K562 (cell line): Measurements from ENCODE around the gene AARSD1. TPM values are rescaled to one million over a fixed set of nuclear protein-coding genes. Genes with fewer than 3 reads are reported as not detected.

Experiments
- ARID2 ChIP-seq: fragments of 450-650 bp; IDR thresholded peaks from 2 replicates; pipeline ENCODE4 v1.6.1; 2017; ENCODE audit warnings: antibody characterized with exemption, mild to moderate bottlenecking
- CC2D1A ChIP-seq: fragments of 450-650 bp; IDR thresholded peaks from 2 replicates; pipeline ENCODE4 v1.6.1; 2017; ENCODE audit warnings: mild to moderate bottlenecking
- HNRNPL ChIP-seq: fragments of 200-400 bp; formaldehyde crosslinking; IDR thresholded peaks from 2 replicates; pipeline ENCODE4 v1.6.1; 2017; ENCODE audit warnings: low read depth, mild to moderate bottlenecking, low read length
- KDM2B ChIP-seq: fragments of 250-450 bp; sonication (Bioruptor Pico); IDR thresholded peaks from 2 replicates; pipeline ENCODE4 v1.8.0; 2021; ENCODE audit warnings: mild to moderate bottlenecking, moderate library complexity
- PHB ChIP-seq: fragments of 250-450 bp; sonication (Bioruptor Pico); IDR thresholded peaks from 2 replicates; pipeline ENCODE4 v1.5.0; 2021
- TBP ChIP-seq: optimal IDR thresholded peaks from 2 replicates; pipeline ENCODE3; 2011; ENCODE audit warnings: low read depth, low read length, improper control_type of control experiment
- TEAD1 ChIP-seq, 2 experiments: fragments of 450-650 bp in 1 of 2; sonication (generic) in 1 of 2; formaldehyde crosslinking; IDR thresholded peaks; 2 replicates each; pipeline versions ENCODE4 v1.4.0 to v1.8.0; 2020 to 2022; ENCODE audit warnings: mild to moderate bottlenecking in 2 of 2, missing genetic modification reagents in 1 of 2
- YY1 ChIP-seq, 3 experiments: IDR thresholded peaks; 2 replicates each; pipeline ENCODE4 v1.6.1; 2011; ENCODE audit warnings: low read length in 2 of 3, mild to moderate bottlenecking in 2 of 3, moderate library complexity in 2 of 3, borderline replicate concordance in 1 of 3, control low read depth in 1 of 3, low read depth in 1 of 3; ENCODE audit not compliant: insufficient read depth in 3 of 3, insufficient replicate concordance in 2 of 3, control insufficient read depth in 1 of 3, insufficient read length in 1 of 3; ENCODE audit errors: extremely low read depth in 1 of 3
- ZBTB17 ChIP-seq: fragments of 450-650 bp; formaldehyde crosslinking; IDR thresholded peaks from 2 replicates; pipeline ENCODE4 v1.4.0; 2020; ENCODE audit warnings: mild to moderate bottlenecking
- ZC3H11A ChIP-seq: IDR thresholded peaks from 2 replicates; pipeline ENCODE4 v1.6.1; 2012; ENCODE audit warnings: low read depth, low read length, improper control_type of control experiment
- polyA plus RNA-seq, 8 experiments: library from polyadenylated mRNA; depleted of rRNA in 4 of 8; stranded (reverse) in 5 of 8; unstranded in 3 of 8; fragments of >200 nt; fragmentation: Nextera tagmentation in 2 of 8; fragmentation: Illumina TruSeq in 1 of 8; extraction: Ambion mirVana in 2 of 8; extraction: Trizol in 1 of 8; gene quantifications; 2 replicates each; pipeline versions ENCODE4 v1.2.1 to v1.2.3, GENCODE V29; 2011 to 2014; ENCODE audit warnings: inconsistent platforms in 1 of 8, missing spikeins in 1 of 8
- total RNA-seq, 7 experiments: library from RNA; depleted of rRNA in 6 of 7; stranded (reverse); fragments of >200 nt in 6 of 7; fragmentation: Illumina TruSeq in 2 of 7; extraction: Trizol in 2 of 7; gene quantifications; 2 replicates each; pipeline versions ENCODE4 v1.2.1 to v1.2.3, GENCODE V29; 2011 to 2021; ENCODE audit warnings: low replicate concordance in 1 of 7
- TF ChIP-seq, protein P1 (sequence below): sonication (generic); formaldehyde crosslinking; IDR thresholded peaks from 2 replicates; pipeline ENCODE4 v1.8.1; 2023; ENCODE audit warnings: mild to moderate bottlenecking, missing genetic modification reagents
- TF ChIP-seq, protein P2 (sequence below): fragments of 450-650 bp; formaldehyde crosslinking; conservative IDR thresholded peaks from 2 replicates; pipeline ENCODE4 v1.4.0; 2022; ENCODE audit warnings: mild to moderate bottlenecking, missing genetic modification characterization
- TF ChIP-seq, protein P3 (sequence below): fragments of 450-650 bp; formaldehyde crosslinking; IDR thresholded peaks from 2 replicates; pipeline ENCODE4 v1.4.0; 2020; ENCODE audit warnings: mild to moderate bottlenecking, moderate library complexity
- TF ChIP-seq, protein P4 (sequence below): fragments of 450-650 bp; IDR thresholded peaks from 2 replicates; pipeline ENCODE4 v1.6.1; 2014; ENCODE audit warnings: low read depth, mild to moderate bottlenecking, moderate library complexity, borderline replicate concordance
- TF ChIP-seq, protein P5 (sequence below): fragments of 250-450 bp; sonication (Bioruptor Pico); IDR thresholded peaks from 2 replicates; pipeline ENCODE4 v1.4.0; 2020; ENCODE audit warnings: mild to moderate bottlenecking, moderate library complexity, borderline replicate concordance
- TF ChIP-seq, protein P6 (sequence below): sonication (generic); formaldehyde crosslinking; IDR thresholded peaks from 2 replicates; pipeline ENCODE4 v1.8.1; 2022; ENCODE audit warnings: missing genetic modification reagents

The AARSD1 gene
- total and polyA plus RNA-seq, 9 of the 15 experiments (the other 6 are each of a cell fraction or from before 2014, with no cell fraction given), result 51.7 to 98.5 (median 68.6) TPM

DNA sequence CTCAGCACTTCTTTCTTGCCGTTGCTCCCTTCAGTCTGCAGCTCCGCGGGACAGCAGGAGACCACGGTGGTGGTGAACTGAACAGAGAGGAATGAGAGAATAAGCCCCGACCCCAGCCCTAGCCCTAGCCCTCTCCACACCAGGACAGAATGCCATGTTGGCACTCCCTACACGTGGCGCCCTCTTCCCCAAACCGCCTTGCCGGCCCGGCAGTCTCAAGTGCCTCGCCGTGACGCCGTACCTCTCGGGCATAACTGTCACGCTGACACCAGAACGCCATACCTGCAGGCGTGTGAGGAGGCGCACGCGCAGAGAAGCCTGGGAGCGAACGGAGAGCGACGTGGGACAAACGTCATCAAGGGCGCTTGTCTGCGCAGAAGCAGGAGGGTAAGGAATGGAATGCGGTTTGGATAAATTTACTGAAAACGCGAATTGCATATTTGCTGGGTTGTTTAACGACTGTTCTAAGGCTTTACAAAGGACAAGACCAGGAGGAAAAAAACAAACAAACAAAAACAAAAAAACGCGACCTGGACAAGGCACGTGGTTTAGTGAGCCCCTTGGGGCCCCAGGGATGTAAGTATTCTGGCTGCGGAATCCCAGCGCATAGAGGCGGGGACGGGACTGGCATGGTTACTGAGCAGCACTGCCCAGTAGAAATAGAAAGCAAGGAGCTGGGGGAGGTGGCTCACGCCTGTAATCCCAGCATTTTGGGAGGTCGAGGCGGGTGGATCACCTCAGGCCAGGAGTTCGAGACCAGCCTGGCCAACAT is at the start of gene AARSD1 (continued):
- TF ChIP-seq, protein P1, sequence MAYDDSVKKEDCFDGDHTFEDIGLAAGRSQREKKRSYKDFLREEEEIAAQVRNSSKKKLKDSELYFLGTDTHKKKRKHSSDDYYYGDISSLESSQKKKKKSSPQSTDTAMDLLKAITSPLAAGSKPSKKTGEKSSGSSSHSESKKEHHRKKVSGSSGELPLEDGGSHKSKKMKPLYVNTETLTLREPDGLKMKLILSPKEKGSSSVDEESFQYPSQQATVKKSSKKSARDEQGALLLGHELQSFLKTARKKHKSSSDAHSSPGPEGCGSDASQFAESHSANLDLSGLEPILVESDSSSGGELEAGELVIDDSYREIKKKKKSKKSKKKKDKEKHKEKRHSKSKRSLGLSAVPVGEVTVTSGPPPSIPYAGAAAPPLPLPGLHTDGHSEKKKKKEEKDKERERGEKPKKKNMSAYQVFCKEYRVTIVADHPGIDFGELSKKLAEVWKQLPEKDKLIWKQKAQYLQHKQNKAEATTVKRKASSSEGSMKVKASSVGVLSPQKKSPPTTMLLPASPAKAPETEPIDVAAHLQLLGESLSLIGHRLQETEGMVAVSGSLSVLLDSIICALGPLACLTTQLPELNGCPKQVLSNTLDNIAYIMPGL, result no peak
- TF ChIP-seq HNRNPL (no peak), ARID2 (no peak), PHB (no peak), TBP (peak; percentile 87), YY1 (IDR thresholded peaks at IDR 0.05; ENCODE audit: borderline replicate concordance in 1 of 3, control insufficient read depth in 1 of 3, extremely low read depth in 1 of 3, insufficient read depth in 3 of 3, insufficient read length in 1 of 3, insufficient replicate concordance in 2 of 3, low read depth in 1 of 3, low read length in 2 of 3) (peak in 2 of 3 experiments; percentile 81 to 89), KDM2B (0 out of 2 replicates have a peak, but pooled peaks have one; percentile 10), ZBTB17 (CRISPR knock-in tag) (no peak), CC2D1A (0 out of 2 replicates have a peak, but pooled peaks have one; percentile 43), ZC3H11A (no peak), TEAD1 (CRISPR knock-in tag; IDR thresholded peaks at IDR 0.05) (peak; percentile 71 to 88)
- TF ChIP-seq, protein P2, sequence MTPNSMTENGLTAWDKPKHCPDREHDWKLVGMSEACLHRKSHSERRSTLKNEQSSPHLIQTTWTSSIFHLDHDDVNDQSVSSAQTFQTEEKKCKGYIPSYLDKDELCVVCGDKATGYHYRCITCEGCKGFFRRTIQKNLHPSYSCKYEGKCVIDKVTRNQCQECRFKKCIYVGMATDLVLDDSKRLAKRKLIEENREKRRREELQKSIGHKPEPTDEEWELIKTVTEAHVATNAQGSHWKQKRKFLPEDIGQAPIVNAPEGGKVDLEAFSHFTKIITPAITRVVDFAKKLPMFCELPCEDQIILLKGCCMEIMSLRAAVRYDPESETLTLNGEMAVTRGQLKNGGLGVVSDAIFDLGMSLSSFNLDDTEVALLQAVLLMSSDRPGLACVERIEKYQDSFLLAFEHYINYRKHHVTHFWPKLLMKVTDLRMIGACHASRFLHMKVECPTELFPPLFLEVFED (CRISPR knock-in tag), result no peak
- TF ChIP-seq, protein P3, sequence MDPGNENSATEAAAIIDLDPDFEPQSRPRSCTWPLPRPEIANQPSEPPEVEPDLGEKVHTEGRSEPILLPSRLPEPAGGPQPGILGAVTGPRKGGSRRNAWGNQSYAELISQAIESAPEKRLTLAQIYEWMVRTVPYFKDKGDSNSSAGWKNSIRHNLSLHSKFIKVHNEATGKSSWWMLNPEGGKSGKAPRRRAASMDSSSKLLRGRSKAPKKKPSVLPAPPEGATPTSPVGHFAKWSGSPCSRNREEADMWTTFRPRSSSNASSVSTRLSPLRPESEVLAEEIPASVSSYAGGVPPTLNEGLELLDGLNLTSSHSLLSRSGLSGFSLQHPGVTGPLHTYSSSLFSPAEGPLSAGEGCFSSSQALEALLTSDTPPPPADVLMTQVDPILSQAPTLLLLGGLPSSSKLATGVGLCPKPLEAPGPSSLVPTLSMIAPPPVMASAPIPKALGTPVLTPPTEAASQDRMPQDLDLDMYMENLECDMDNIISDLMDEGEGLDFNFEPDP (CRISPR knock-in tag), result no peak
- TF ChIP-seq, protein P4, sequence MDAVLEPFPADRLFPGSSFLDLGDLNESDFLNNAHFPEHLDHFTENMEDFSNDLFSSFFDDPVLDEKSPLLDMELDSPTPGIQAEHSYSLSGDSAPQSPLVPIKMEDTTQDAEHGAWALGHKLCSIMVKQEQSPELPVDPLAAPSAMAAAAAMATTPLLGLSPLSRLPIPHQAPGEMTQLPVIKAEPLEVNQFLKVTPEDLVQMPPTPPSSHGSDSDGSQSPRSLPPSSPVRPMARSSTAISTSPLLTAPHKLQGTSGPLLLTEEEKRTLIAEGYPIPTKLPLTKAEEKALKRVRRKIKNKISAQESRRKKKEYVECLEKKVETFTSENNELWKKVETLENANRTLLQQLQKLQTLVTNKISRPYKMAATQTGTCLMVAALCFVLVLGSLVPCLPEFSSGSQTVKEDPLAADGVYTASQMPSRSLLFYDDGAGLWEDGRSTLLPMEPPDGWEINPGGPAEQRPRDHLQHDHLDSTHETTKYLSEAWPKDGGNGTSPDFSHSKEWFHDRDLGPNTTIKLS, result peak; percentile 84
- TF ChIP-seq, protein P5, sequence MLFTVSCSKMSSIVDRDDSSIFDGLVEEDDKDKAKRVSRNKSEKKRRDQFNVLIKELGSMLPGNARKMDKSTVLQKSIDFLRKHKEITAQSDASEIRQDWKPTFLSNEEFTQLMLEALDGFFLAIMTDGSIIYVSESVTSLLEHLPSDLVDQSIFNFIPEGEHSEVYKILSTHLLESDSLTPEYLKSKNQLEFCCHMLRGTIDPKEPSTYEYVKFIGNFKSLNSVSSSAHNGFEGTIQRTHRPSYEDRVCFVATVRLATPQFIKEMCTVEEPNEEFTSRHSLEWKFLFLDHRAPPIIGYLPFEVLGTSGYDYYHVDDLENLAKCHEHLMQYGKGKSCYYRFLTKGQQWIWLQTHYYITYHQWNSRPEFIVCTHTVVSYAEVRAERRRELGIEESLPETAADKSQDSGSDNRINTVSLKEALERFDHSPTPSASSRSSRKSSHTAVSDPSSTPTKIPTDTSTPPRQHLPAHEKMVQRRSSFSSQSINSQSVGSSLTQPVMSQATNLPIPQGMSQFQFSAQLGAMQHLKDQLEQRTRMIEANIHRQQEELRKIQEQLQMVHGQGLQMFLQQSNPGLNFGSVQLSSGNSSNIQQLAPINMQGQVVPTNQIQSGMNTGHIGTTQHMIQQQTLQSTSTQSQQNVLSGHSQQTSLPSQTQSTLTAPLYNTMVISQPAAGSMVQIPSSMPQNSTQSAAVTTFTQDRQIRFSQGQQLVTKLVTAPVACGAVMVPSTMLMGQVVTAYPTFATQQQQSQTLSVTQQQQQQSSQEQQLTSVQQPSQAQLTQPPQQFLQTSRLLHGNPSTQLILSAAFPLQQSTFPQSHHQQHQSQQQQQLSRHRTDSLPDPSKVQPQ (CRISPR knock-in tag), result no peak
- TF ChIP-seq, protein P6, sequence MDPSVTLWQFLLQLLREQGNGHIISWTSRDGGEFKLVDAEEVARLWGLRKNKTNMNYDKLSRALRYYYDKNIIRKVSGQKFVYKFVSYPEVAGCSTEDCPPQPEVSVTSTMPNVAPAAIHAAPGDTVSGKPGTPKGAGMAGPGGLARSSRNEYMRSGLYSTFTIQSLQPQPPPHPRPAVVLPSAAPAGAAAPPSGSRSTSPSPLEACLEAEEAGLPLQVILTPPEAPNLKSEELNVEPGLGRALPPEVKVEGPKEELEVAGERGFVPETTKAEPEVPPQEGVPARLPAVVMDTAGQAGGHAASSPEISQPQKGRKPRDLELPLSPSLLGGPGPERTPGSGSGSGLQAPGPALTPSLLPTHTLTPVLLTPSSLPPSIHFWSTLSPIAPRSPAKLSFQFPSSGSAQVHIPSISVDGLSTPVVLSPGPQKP (CRISPR knock-in tag), result no peak
